KBM-7 (cell line): ENCODE results near the gene CEP85L.

ENCODE experiments used
- DNase-seq: peaks from one replicate; pipeline ENCODE4 v3.0.0-alpha.2; 2015
- in situ Hi-C: fragments of 300-500 bp; cut with MboI; formaldehyde crosslinking; loops from 2 replicates; pipeline ENCODE4 v1.14.3; 2020; ENCODE audit warnings: low sequenced_read_pairs, low pct_unique_long_range_greater_than_20kb, mixed read lengths

CEP85L gene

GRCh38 chr6:118651282-118652050, at the start of gene CEP85L:
Gene CEP85L, minus strand, starts transcription at chr6:118651591. Its CDS starts 322 bp downstream, at chr6:118651269.
- in situ Hi-C loops: no loop called here
- peak; percentile 85 for DNase-seq

- in situ Hi-C loops: no loop called here
- no peak for DNase-seq
Observed at GRCh38 chr6:118700531-118700930, 49.1 kb upstream of the CEP85L start.

GRCh38 chr6:118697554-118697953, 46.2 kb upstream of the CEP85L start:
- in situ Hi-C loops: no loop called here
- no peak for DNase-seq

GRCh38 chr6:118696271-118696670, 44.9 kb upstream of the CEP85L start:
- no peak for DNase-seq
- in situ Hi-C loops: no loop called here

- in situ Hi-C loops: no loop called here
- DNase-seq: no peak
Observed at GRCh38 chr6:118693562-118693961, 42.2 kb upstream of the CEP85L start.

GRCh38 chr6:118685823-118686449, 34.5 kb upstream of the CEP85L start:
- no peak for DNase-seq
- in situ Hi-C loops: no loop called here

GRCh38 chr6:118683881-118684872, 32.8 kb upstream of the CEP85L start:
- in situ Hi-C loops: no loop called here

GRCh38 chr6:118680452-118681095, 29.2 kb upstream of the CEP85L start:
- in situ Hi-C loops: no loop called here
- DNase-seq: no peak

More at GRCh38 chr6:118683881-118684872, 32.8 kb upstream of the CEP85L start:
- DNase-seq: no peak

GRCh38 chr6:118679327-118679901, 28.0 kb upstream of the CEP85L start:
- in situ Hi-C loops: no loop called here
- no peak for DNase-seq

- in situ Hi-C loops: no loop called here
- no peak for DNase-seq
Observed at GRCh38 chr6:118678866-118679265, 27.5 kb upstream of the CEP85L start.

GRCh38 chr6:118677193-118677592, 25.8 kb upstream of the CEP85L start:
- peak; percentile 16 for DNase-seq
- in situ Hi-C loops: no loop called here

GRCh38 chr6:118675225-118675624, 23.8 kb upstream of the CEP85L start:
- in situ Hi-C loops: no loop called here
- DNase-seq: no peak

GRCh38 chr6:118674772-118675171, 23.4 kb upstream of the CEP85L start:
- no peak for DNase-seq
- in situ Hi-C loops: no loop called here

GRCh38 chr6:118672678-118673077, 21.3 kb upstream of the CEP85L start:
- in situ Hi-C loops: no loop called here
- no peak for DNase-seq

GRCh38 chr6:118669561-118669960, 18.2 kb upstream of the CEP85L start:
- in situ Hi-C loops: no loop called here
- no peak for DNase-seq

GRCh38 chr6:118668761-118669385, 17.5 kb upstream of the CEP85L start:
- in situ Hi-C loops: no loop called here
- DNase-seq: no peak

GRCh38 chr6:118667988-118668387, 16.6 kb upstream of the CEP85L start:
- in situ Hi-C loops: no loop called here
- DNase-seq: no peak

GRCh38 chr6:118665011-118665410, 13.6 kb upstream of the CEP85L start:
- in situ Hi-C loops: no loop called here
- DNase-seq: no peak
